ENCODE data around the gene LHX1.

LHX1 gene

GRCh38 chr17:36922175-36922574, 15.1 kb upstream of the LHX1 start:
- DNase-seq (ENCODE audit: low spot score), result no peak

- DNase-seq (ENCODE audit: low spot score), result no peak
Observed at GRCh38 chr17:36923814-36924221, 13.5 kb upstream of the LHX1 start.

- DNase-seq (ENCODE audit: low spot score), result no peak
Observed at GRCh38 chr17:36926226-36926625, 11.0 kb upstream of the LHX1 start.

- no peak for DNase-seq (ENCODE audit: low spot score)
Observed at GRCh38 chr17:36926701-36927100, 10.6 kb upstream of the LHX1 start.

GRCh38 chr17:36928471-36929345, 8.6 kb upstream of the LHX1 start:
- no peak for DNase-seq (ENCODE audit: low spot score)

GRCh38 chr17:36929851-36930582, 7.3 kb upstream of the LHX1 start:
- no peak for DNase-seq (ENCODE audit: low spot score)

GRCh38 chr17:36930583-36930900, 6.7 kb upstream of the LHX1 start:
- DNase-seq (ENCODE audit: low spot score), result no peak

- DNase-seq (ENCODE audit: low spot score), result no peak
Observed at GRCh38 chr17:36931096-36931696, 6.1 kb upstream of the LHX1 start.

GRCh38 chr17:36931697-36932382, 5.4 kb upstream of the LHX1 start:
- DNase-seq (ENCODE audit: low spot score), result no peak

- DNase-seq (ENCODE audit: low spot score), result no peak
Observed at GRCh38 chr17:36932383-36932693, 4.9 kb upstream of the LHX1 start.

- no peak for DNase-seq (ENCODE audit: low spot score)
Observed at GRCh38 chr17:36932694-36933511, 4.4 kb upstream of the LHX1 start.

- no peak for DNase-seq (ENCODE audit: low spot score)
Observed at GRCh38 chr17:36933512-36934143, 3.6 kb upstream of the LHX1 start.

GRCh38 chr17:36934144-36934691, 3.1 kb upstream of the LHX1 start:
- no peak for DNase-seq (ENCODE audit: low spot score)

- DNase-seq (ENCODE audit: low spot score), result no peak
Observed at GRCh38 chr17:36934692-36935630, 2.3 kb upstream of the LHX1 start.

GRCh38 chr17:36935671-36936454, 1.4 kb upstream of the LHX1 start:
- no peak for DNase-seq (ENCODE audit: low spot score)

GRCh38 chr17:36936455-36937000, 747 bp upstream of the LHX1 start:
- no peak for DNase-seq (ENCODE audit: low spot score)

GRCh38 chr17:36937959-36938565, 787 bp downstream of the LHX1 start:
- no peak for DNase-seq (ENCODE audit: low spot score)

- DNase-seq (ENCODE audit: low spot score), result no peak
Observed at GRCh38 chr17:36938566-36939051, 1.3 kb downstream of the LHX1 start.

Measured in COLO829 (cell line).